SU-DHL-6 (cell line): ENCODE measurements around the gene MED15.

Source experiments
- CTCF ChIP-seq: fragments of 200-600 bp; sonication (generic); IDR thresholded peaks from one replicate; pipeline ENCODE4 v1.5.1; 2017; ENCODE audit warnings: antibody characterized with exemption, mild to moderate bottlenecking, low read length, moderate library complexity; ENCODE audit not compliant: insufficient read depth, poor library complexity, severe bottlenecking
- EZH2phosphoT487 ChIP-seq: fragments of 200-600 bp; sonication (generic), shearing (Covaris generic); conservative IDR thresholded peaks from 2 replicates; pipeline ENCODE4 v1.6.1; 2018; ENCODE audit warnings: mild to moderate bottlenecking, antibody characterized with exemption, low read length, moderate library complexity, mixed read lengths

- no peak for TF ChIP-seq CTCF
- TF ChIP-seq EZH2phosphoT487, result no peak
These were observed 113.8 kb downstream of the MED15 start for GRCh38 chr22:20621162-20621561.
